Keratinocyte (primary cell): Measurements from ENCODE around the gene OOEP. TPM values are rescaled to one million over a fixed set of nuclear protein-coding genes. Genes with fewer than 3 reads are reported as not detected.

Experiments used
- DNase-seq: peaks from one replicate; pipeline ENCODE4 v3.0.0-alpha.2; 2011; ENCODE audit warnings: low read depth, missing footprints, low spot score
- FAIRE-seq: peaks from 2 replicates; lab custom pipeline; 2011; peaks lifted over from hg19 to GRCh38; lab: Jason Lieb, UNC
- H2AFZ ChIP-seq: 2 replicates; pipeline ENCODE4 v1.6.0; 2012; ENCODE audit warnings: low read length, control low read depth, inconsistent platforms; ENCODE audit not compliant: control insufficient read depth
- H3K27ac ChIP-seq: 2 replicates; pipeline ENCODE4 v1.5.1; 2011; ENCODE audit warnings: low read length; ENCODE audit not compliant: control insufficient read depth, insufficient read depth
- H3K27me3 ChIP-seq: 3 replicates; pipeline ENCODE4 v1.6.0; 2011; ENCODE audit warnings: low read length; ENCODE audit not compliant: control insufficient read depth, insufficient read depth; ENCODE audit errors: extremely low read depth
- H3K36me3 ChIP-seq, 2 experiments: 2 replicates in 1 of 2; 3 replicates in 1 of 2; pipeline ENCODE4 v1.5.1; 2011; ENCODE audit warnings: low read length in 2 of 2, mild to moderate bottlenecking in 1 of 2; ENCODE audit not compliant: control insufficient read depth in 2 of 2, insufficient read depth in 2 of 2; ENCODE audit errors: extremely low read depth in 1 of 2
- H3K4me1 ChIP-seq: 3 replicates; pipeline ENCODE4 v1.5.1; 2011; ENCODE audit warnings: low read length; ENCODE audit not compliant: control insufficient read depth, insufficient read depth; ENCODE audit errors: extremely low read depth
- H3K4me2 ChIP-seq: 3 replicates; pipeline ENCODE4 v1.6.0; 2011; ENCODE audit warnings: low read depth, low read length; ENCODE audit not compliant: control insufficient read depth, insufficient read depth; ENCODE audit errors: extremely low read depth
- H3K4me3 ChIP-seq, 3 experiments: fragments of 200-600 bp in 1 of 3; sonication (generic) in 1 of 3; 2 replicates in 2 of 3; 3 replicates in 1 of 3; pipeline ENCODE4 v1.5.1; 2011 to 2016; ENCODE audit warnings: low read length in 3 of 3, mild to moderate bottlenecking in 3 of 3, control low read depth in 2 of 3, inconsistent platforms in 1 of 3, low read depth in 1 of 3, mixed read lengths in 1 of 3, mixed run types in 1 of 3, moderate library complexity in 1 of 3; ENCODE audit not compliant: control insufficient read depth in 2 of 3, insufficient read depth in 2 of 3; ENCODE audit errors: extremely low read depth in 1 of 3
- H3K79me2 ChIP-seq: 2 replicates; pipeline ENCODE4 v1.6.0; 2012; ENCODE audit warnings: low read length; ENCODE audit not compliant: control insufficient read depth, insufficient read depth
- H3K9ac ChIP-seq: 3 replicates; pipeline ENCODE4 v1.6.0; 2011; ENCODE audit warnings: low read length; ENCODE audit not compliant: control insufficient read depth, insufficient read depth; ENCODE audit errors: extremely low read depth
- H3K9me1 ChIP-seq: 3 replicates; pipeline ENCODE4 v1.6.0; 2011; ENCODE audit warnings: low read length; ENCODE audit not compliant: control insufficient read depth, insufficient read depth; ENCODE audit errors: extremely low read depth
- H3K9me3 ChIP-seq: 2 replicates; pipeline ENCODE4 v1.5.1; 2012; ENCODE audit warnings: low read depth, low read length; ENCODE audit not compliant: control insufficient read depth
- H4K20me1 ChIP-seq: 3 replicates; pipeline ENCODE4 v1.6.0; 2011; ENCODE audit warnings: low read length; ENCODE audit not compliant: control insufficient read depth, insufficient read depth; ENCODE audit errors: extremely low read depth
- EZH2 ChIP-seq: IDR thresholded peaks from one replicate; pipeline ENCODE4 v1.6.1; 2012; ENCODE audit warnings: inconsistent platforms, mild to moderate bottlenecking, low read length, moderate library complexity
- dilution Hi-C: fragments of 300-500 bp; cut with MboI; formaldehyde crosslinking; loops from one replicate; pipeline ENCODE4 v1.7.0; 2020; ENCODE audit warnings: low sequenced_read_pairs; ENCODE audit not compliant: extremely low pct_ligation_motif_present
- polyA plus RNA-seq, 5 experiments: library from polyadenylated mRNA; depleted of rRNA in 3 of 5; stranded (reverse) in 3 of 5; stranded (forward) in 1 of 5; unstranded in 1 of 5; fragments of >200 nt; gene quantifications; 1 replicate in 1 of 5; 2 replicates in 3 of 5; 3 replicates in 1 of 5; pipeline versions ENCODE4 v1.2.1 to v1.2.3, GENCODE V29; 2011 to 2012; ENCODE audit warnings: missing spikeins in 2 of 5, low read depth in 1 of 5, low replicate concordance in 1 of 5
- TF ChIP-seq, protein P1 (sequence below), 3 experiments: IDR thresholded peaks in 1 of 3; conservative IDR thresholded peaks in 1 of 3; optimal IDR thresholded peaks in 1 of 3; 2 replicates in 2 of 3; 3 replicates in 1 of 3; pipeline versions ENCODE3 to v1.5.1; 2011; ENCODE audit warnings: low read length in 3 of 3, mild to moderate bottlenecking in 3 of 3, moderate library complexity in 2 of 3, control low read depth in 1 of 3, inconsistent platforms in 1 of 3; ENCODE audit not compliant: insufficient read depth in 2 of 3; ENCODE audit errors: extremely low read depth in 1 of 3

The OOEP gene
- polyA plus RNA-seq, 1 donor (not counting 4 experiments of a cell fraction or from before 2014, with no cell fraction given): 0.08 TPM

DNA sequence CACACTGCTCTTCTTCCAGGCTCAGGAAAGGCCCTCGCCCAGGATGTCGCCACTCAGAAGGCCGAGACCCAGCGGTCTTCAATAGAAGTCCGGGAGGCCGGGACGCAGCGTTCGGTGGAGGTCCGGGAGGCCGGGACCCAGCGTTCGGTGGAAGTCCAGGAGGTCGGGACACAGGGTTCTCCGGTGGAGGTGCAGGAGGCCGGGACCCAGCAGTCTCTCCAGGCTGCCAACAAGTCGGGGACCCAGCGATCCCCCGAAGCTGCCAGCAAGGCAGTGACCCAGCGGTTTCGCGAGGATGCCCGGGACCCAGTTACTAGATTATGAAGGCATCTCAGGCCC, 6.2 kb downstream of the OOEP start:
- dilution Hi-C loops: no loop called here

DNA sequence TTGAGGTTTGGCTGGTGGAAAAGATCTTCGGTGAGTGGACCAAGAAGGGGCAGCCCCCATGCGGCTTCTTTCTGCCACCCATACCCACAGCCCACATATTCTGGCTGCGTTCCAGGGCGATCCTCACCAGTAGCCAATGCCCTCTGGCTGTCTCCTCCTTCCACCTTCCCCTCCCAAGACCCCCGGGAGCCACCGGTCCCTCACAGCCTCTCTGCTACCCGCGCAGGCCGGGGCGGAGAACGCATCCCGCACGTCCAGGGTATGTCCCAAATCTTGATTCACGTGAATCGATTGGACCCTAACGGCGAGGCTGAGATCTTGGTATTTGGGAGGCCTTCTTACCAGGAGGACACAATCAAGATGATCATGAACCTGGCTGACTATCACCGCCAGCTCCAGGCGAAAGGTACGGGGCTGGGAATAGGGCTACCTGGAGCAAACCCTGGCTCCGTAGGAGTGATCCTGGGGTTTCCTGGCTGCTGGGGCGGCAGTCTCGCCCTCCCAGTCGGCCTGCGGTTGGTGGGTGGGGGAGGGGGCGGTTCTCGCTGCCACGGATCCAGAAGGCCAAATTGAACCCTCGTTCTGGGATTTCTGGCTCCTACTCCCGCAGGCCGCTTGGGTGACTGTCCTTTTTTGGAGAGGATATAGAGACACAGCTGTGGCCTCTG, 6.7 kb downstream of the OOEP start:
- Histone ChIP-seq H3K4me3 (no peak overlapping the region), H3K4me2 (no peak overlapping the region), H3K27me3 (no peaks in the 10 kb centered on the region), H2AFZ (no peak overlapping the region), H4K20me1 (no peaks in the 10 kb centered on the region), H3K9me3 (no peaks in the 10 kb centered on the region), H3K9me1 (no peaks in the 10 kb centered on the region), H3K79me2 (no peaks in the 10 kb centered on the region), H3K27ac (no peak overlapping the region), H3K36me3 (no peaks in the 10 kb centered on the region), H3K4me1 (no peaks in the 10 kb centered on the region), H3K9ac (no peak overlapping the region)
- DNase-seq: no peak
- no peak for TF ChIP-seq EZH2
- TF ChIP-seq, protein P1, sequence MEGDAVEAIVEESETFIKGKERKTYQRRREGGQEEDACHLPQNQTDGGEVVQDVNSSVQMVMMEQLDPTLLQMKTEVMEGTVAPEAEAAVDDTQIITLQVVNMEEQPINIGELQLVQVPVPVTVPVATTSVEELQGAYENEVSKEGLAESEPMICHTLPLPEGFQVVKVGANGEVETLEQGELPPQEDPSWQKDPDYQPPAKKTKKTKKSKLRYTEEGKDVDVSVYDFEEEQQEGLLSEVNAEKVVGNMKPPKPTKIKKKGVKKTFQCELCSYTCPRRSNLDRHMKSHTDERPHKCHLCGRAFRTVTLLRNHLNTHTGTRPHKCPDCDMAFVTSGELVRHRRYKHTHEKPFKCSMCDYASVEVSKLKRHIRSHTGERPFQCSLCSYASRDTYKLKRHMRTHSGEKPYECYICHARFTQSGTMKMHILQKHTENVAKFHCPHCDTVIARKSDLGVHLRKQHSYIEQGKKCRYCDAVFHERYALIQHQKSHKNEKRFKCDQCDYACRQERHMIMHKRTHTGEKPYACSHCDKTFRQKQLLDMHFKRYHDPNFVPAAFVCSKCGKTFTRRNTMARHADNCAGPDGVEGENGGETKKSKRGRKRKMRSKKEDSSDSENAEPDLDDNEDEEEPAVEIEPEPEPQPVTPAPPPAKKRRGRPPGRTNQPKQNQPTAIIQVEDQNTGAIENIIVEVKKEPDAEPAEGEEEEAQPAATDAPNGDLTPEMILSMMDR (optimal IDR thresholded peaks at IDR 0.05 in 1 of 3, IDR thresholded peaks at IDR 0.05 in 1 of 3, conservative IDR thresholded peaks at IDR 0.05 in 1 of 3; ENCODE audit: extremely low read depth in 1 of 3, insufficient read depth in 2 of 3, low read length in 3 of 3): no peak
- FAIRE-seq: no peak
- dilution Hi-C loops: no loop called here

More for the DNA sequence above, 6.2 kb downstream of the OOEP start:
- Histone ChIP-seq H3K4me3 (no peak overlapping the region), H4K20me1 (no peaks in the 10 kb centered on the region), H3K4me1 (no peaks in the 10 kb centered on the region), H3K9me1 (no peaks in the 10 kb centered on the region), H3K27me3 (no peaks in the 10 kb centered on the region), H3K79me2 (no peaks in the 10 kb centered on the region), H3K4me2 (no peak overlapping the region), H3K9ac (no peak overlapping the region), H3K9me3 (no peaks in the 10 kb centered on the region), H3K36me3 (no peaks in the 10 kb centered on the region), H2AFZ (no peak overlapping the region), H3K27ac (no peak overlapping the region)
- FAIRE-seq (no peak), DNase-seq (no peak)
- TF ChIP-seq EZH2: no peak
- TF ChIP-seq, protein P1 (optimal IDR thresholded peaks at IDR 0.05 in 1 of 3, IDR thresholded peaks at IDR 0.05 in 1 of 3, conservative IDR thresholded peaks at IDR 0.05 in 1 of 3; ENCODE audit: extremely low read depth in 1 of 3, insufficient read depth in 2 of 3, low read length in 3 of 3): no peak
